Inflammatory macrophage treated with lipopolysaccharide for 1 hour (primary cell): ENCODE measurements around the gene PLEKHO2.

Experiments
- DNase-seq, 2 donors: peaks; one replicate each; pipeline ENCODE4 v3.0.0-alpha.2; 2020 to 2022

Gene PLEKHO2

DNA sequence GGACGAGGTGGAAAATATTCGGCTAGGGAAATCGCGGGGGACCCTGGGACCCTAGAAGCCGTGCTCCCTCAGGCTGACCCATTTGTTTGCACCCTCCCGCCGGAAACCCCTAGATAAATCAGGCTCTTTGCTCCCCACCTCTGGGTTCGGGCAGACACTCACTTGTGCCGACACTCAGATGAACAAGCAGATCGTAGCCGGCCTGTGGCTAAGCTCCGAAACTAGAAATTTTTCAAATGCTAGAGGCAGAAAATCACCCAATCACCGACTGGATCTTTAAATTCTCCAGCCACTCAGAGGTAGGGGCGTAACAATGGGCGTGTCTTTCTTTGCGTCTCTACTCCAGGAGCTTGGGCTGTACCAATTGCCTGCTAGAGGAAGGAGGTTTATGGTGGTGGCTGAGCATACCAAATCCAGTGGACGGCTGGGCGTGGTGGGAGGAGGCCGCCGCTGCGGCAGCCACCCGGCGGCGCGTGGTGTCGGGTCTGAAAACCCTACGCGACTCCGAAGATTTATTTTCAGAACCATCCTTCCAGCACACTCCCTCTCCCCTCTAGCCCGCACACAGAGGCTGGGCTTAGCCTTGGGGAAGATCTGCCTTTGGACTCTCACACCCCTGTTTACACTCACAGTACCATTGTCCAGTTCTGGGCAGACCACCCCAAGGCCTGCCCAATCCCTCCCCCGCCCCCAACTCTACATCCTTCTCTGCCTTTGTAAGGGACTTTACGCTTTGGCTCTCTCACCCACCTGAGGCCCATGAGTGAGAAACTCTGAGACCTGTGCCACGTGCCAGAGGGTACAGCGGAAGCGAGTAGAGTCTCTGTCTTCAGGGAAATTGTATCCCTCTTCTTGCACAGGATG is 16.1 kb upstream of the PLEKHO2 start, which contains the start of gene PIF1:
Gene PIF1 (minus strand): TSS at position 217 of the 864 bp plus-strand sequence. CDS start 1,312 bp downstream, outside the sequence.
- peak; percentile 97 to 98 for DNase-seq

DNA sequence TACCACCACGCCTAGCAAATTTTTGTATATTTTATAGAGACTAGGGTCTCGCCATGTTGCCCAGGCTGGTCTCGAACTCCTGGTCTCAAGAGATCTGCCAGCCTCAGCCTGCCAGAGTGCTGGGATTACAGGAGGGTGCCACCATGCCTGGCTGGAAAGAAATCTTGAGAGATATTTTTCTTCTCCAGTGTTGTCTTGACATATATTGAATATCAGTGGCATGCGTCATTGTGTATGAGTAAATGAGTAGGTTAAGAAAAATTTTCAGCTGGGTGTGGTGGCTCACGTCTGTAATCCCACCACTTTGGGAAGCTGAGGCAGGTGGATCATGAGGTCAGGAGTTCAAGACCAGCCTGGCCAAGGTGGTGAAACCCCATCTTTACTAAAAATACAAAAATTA is 12.7 kb upstream of the PLEKHO2 start:
- DNase-seq = no peak

DNA sequence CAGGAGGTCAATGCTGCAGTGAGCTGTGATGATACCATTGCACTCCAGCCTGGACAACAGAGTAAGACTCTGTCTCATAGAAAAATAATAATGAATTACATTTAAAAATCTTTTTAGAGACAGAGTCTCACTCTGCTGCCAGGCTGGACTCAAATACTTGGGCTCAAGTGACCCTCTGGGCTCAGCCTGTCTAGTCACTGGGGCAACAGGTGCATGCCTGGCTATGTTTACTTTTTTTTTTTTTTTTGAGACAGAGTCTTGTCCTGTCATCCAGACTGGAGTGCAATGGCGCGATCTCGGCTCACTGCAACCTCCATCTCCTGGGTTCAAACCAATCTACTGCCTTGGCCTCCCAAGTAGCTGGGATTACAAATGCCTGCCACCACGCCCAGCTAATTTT is 8.0 kb upstream of the PLEKHO2 start:
- no peak for DNase-seq

DNA sequence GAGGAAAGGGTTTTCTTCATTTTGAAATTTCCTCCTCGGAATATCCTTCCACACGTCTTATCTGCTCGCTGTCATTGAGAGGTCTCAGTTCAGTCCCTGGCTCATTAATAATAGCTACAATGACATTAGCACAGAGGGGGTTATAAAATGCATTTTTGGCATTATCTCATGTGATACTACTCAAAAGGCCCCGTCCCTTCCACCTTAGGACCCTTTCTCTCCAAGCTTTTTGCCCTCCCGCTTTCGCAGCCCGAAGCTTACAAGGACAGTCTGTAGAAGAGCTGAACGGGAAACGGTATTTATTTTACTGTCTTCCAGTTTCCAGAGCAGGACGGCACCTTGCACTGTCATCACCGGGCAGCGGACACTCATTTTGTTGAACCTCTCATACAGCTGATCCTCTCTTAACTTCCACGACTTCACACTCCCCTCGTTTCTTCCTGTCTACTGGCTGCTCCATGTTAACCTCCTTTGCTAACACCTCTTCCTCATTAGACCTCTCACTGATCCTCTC is 5.6 kb upstream of the PLEKHO2 start:
- no peak for DNase-seq

DNA sequence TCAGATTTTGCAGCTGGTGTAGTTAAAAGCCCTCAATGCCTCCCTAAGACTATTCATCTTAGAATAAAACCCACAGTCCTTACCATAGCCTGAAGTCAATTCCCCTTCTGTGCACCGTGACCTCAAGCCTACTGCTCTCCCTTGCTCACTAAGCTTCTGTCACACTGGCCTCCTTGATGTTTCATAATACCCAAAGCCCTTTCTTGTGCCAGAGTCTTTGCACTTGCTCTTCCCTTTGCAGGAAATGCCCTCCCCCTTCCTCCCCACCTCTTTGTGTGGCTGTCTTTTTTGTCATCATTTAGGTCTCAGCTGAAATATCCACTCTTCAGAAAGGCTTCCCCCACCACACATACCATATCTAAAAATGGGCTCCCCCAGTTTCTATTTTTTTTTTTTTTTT is 4.2 kb upstream of the PLEKHO2 start:
- DNase-seq = peak; percentile 75 to 92

DNA sequence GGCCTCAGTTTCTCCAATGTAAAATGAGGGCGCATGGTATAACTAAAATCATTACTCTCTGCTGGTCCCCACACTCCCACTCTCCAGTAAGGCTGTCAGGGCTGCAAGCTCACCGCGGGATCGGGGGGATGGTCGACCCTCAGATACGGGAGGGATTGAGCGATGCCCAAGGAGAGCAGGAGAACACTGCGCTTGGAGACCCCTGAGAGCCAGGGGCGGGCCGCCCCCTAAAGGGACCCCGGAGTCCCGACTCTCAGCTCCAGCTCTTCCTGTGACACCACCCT is 713 bp upstream of the PLEKHO2 start:
- DNase-seq = no peak

DNA sequence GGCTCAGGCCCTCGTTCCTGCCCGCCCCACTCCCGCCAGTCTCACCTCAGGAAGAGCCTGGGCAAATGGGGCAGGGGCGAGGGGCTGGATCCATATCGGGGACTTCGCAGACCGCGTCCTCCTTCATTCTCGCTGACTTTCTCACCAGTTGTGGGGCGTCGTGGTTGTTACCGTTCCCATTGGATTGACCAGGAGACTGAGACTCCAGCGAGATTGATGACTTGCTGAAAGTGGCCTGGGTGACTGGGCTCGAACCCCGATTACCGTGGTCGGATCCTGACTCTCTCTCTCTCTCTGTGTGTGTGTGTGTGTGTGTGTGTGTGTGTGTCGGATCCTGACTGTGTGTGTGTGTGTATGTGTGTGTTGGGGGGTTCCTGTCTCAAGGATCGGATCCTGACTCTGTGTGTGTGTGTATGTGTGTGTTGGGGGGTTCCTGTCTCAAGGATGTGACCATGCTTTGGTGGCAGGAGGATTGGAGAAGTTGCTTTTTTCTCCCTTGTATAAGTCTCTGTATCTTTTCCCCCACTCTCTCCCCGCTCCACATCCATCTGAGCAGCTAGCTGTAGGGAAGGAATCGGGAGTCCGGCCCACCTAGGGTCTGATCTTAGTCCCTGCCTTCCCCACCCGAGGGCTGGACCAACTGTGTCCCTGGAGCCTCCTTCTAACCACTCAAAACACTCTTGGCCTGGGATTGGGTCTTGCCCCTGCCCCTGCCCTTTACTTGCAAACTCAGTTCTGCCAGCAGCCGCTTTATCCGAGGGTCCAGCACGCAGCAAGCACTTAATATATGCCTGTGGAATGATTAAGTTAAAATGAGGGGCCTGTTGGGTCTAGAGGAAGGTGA is 603 bp downstream of the PLEKHO2 start:
- no peak for DNase-seq

DNA sequence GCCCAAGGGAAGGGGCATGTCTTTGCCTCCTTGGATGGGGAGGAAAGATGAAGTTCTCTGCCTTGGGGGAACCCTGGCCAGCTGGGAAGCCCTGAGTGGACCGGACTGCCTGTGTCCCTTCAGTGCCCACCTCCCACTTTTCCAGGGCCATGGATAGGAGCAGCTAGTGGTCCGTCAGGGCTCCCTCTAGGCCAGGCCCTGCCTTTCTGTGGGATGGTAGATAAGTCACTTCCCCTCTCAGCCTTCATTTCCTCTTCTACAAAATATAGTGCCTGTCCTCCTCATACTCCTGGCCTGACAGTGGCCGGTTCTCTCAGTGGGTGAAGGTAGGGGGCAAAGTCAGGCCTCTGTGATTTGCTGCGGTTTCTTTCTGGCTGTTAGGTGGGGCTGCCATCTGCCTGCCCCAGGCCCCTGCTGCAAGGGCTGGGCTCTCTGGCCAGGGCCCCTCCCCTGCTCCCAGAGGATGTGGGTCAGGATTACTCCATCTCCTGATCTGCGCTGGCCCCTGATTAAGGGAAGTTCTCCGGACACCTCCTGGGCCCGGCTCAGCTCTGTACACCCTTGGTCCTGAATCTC is 1.4 kb downstream of the PLEKHO2 start:
- peak; percentile 79 to 89 for DNase-seq

DNA sequence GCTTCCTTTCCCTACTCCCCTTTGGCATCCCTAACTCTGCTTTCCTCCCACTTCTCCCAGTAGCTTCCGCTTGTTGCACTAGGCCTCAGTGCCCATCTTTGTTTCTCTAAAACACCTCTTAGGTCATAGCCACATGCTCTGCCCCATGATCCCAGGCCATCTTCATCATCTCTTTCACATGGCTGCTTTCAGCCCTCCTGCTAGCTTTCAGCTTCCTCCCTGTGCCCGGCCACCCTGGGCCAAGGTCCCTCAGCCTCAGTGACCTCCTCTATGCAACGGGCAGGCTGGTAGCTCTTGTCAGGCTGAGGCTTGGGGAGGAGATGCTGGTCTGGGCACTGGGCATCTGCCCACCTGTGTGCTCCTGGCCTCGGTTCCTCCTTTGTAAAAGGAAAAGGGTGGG is 2.3 kb downstream of the PLEKHO2 start:
- peak; percentile 28 to 77 for DNase-seq

DNA sequence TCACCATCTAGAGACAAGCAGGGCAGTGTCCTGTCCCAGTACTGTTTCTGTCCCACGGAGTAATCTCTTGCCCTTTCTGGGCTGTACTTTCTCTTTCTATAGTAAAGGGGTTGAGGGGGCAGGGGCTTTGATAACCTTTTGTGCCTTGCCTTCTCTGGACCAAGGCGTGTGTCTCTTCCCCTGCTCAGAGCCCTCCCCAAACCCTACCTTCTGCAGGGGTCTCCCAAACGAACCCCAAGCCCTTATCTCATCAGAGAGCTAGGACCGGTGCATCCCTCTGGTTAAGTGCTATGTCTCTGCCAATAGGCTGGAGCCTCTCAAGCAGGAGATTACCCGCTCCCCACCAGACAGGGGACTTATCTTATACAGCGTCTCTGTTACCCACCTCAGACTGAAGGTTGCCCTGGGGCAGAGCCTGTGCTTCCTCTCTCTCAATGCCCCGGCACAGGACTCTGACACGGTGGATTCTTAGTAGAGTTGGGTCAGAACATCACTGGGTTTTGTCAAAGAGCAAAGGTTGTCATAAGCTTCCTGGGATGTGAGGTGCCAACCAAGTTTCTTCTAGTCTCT is 2.9 kb downstream of the PLEKHO2 start:
- no peak for DNase-seq

DNA sequence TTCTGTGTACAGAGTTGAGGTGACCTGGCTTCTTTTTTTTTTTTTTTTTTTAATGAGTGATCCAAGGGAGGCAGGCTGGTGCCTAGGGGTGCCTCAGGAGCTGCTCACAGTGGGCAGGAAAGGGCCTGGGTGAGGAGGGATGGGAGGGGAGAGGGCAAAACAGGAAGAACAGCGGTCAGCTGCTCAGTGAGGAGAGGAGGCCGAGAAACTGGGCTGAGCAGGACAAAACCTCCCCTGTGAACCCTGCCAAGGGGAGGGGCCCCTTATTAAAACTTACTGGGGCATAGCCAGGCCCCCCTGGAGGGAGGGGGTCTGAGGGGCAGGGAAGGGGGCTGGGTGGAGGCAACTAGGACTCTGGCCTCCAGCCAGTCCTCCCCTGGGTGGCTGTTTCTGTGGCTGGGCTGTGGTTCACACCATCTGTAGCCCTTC is 3.5 kb downstream of the PLEKHO2 start:
- peak in 1 of 2 donors; percentile 47 for DNase-seq

DNA sequence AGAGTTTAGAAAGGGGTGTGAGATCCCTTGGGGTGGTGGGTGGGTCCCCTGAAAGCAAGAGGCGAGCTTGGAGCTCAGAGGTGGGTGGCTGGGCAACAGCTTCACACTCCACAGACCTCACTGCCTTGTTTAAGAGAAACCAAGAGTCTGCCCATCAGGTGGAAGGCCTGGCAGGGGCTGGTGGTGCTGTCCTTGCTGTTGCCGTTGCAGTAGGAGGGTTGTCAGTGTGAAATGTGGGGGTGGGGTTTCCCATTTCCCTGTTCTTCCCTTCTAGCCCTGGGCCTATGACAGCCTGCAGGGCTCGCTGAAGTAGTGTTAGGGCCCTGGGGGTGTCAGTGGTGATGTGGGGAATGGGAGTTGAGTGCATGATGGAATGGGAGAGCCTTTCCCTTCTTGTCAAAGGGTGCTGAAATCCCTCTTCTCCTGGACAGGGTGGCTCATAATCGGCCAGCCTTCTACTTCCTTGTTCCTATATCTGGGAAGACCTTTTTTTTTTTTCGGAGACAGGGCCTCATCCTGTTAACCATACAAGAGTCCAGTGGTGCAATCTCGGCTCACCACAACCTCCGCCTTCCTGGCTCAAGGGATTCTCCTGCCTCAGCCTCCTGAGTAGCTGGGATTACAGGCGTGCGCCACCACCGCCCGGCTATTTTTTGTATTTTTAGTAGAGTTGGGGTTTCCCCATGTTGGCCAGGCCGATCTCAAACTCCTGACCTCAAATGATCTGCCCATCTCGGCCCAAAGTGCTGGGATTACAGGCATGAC is 4.3 kb downstream of the PLEKHO2 start:
- DNase-seq = peak; percentile 68 to 90

DNA sequence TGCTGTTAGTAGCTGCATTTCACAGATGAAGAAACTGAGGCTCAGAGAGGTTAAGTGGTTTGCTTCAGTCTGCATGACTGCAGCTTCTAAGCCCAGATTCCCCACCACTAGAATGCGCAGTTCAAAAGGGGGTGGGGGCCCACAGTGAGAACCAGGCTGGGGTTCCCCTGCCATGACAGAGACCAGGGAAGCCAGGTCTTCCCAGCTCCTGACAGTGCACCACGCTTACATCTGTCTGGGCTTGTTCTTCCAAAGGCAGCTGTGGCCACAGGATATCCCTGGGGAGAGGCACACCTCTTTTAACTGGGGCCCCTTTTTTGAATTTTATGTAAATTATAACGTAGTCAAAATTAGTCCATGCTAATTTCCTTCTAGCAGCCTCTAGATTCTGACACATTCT is 5.3 kb downstream of the PLEKHO2 start:
- no peak for DNase-seq

DNA sequence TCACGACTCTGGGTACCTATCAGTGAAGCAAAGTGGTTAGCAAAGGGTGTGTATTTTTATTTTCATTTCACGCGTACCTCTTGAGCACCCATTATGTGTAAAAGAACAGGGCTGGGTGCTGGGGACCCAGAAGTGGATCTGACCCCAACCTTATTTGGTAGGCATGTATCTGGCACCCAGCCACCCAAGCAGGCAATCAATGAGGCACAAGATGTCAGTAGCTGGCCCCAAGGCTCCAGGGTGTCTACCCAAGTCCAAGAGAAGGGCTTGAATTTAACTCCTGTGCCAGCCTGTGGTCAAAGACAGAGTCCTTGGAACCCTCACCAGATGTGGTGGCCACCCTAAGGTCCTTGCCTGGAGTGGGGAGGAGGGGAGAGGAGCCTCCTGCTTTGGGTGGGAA is 5.7 kb downstream of the PLEKHO2 start:
- DNase-seq = no peak

DNA sequence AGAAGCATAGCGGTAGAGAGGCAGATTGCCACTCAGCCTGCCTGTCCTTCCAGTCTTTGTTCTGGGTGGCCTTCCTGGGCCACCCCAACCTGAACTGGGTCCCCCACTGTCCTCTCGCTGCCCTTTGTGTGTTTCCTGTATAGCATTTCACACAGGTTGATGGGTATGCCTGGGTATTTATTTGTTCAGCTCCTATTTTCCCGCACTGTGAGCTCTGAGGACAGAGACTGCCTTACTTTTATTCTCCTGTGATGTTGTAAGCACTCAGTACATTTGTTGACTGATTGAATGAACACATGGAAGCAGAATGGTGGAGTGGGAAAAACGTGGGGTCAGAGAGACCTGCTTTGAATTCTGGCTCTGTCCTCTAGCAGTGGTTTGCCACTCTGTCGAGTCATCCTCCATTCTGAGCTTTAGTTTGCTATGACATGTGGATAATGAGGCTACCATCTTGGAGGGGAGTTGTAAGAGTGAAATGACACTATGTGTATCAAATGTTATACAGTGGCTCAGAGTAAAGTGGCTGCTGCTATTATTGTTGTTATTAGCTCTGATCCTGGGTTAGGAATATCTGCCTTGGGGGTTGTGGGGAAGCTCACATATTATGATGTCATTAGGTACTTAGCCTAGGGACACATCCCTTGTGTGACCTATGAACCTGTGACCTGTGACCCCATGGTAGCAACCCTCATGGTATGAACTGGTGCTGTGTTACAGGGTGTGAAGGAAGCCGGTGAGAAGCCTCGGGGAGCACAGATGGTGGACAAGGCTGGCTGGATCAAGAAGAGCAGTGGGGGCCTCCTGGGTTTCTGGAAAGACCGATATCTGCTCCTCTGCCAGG is 6.4 kb downstream of the PLEKHO2 start:
- DNase-seq = no peak

DNA sequence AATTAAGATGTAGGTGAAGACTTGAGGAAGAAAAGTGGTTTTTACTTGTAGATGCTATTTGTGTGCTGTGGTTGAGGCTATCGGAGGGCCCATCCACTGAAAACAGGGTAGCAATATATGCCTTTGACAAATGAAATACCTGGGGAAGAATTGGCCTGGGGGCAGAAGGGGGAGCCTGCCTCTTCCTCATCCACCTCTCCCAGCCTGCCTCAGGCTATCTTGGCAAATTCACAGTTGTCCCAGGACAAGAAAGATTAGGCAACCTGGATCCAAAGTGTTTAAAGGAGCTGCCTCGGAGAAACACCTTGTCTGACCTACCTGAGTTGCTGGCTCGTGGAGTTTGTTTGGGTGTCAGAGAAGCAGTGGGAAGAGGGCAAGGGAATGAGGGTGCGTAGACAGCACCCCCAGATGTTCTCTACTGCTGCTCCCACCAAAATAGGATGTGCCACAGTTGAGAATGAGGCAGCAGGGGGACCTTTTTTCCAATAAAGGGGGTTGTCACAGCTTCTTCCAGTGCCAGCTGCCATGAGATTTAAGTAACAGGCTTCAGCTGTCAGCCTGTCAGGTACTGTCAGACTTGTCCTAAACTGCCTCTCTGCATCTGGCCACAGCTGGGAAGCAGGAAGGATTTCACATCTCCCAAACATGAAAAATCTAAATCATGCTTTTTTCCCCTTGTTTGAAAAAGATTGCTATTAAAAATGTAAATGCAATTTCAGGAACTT is 9.2 kb downstream of the PLEKHO2 start:
- no peak for DNase-seq

DNA sequence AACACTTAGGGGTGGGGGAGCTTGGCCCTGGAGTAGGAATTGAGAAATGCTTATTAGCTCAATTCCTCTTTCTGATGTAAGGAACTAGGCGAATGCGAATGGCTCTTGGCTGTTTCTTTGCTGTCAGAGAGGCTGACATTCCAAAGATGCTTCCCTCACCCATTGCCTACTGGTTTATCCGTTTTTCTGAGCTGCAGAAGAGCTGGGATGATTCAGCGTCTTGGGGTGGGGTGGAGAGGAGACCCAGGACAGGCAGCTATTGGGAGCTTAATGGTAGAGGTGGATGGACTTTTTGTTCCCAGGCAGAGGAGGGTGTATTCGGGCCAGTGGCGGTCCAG is 9.8 kb downstream of the PLEKHO2 start:
- peak; percentile 73 to 77 for DNase-seq

DNA sequence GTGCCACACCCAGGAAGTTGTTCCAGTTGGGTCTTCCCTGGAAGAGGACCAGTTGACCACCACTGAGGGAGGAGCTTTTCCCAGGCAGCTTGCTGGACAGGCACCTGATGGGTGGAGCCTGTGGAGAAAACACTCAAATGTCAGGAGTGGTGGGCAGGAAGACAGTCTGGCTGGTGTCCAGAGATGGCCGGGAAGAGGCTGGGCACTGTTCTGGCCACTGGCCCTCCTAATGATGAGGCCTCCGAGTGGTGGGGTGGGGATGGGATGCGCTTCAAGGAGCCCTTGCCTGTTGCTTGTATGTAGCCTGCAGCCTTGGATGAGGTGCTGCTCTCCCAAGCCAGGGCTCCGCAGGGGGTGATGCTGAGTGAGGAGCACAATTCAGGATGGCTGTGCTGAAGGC is 12.3 kb downstream of the PLEKHO2 start:
- no peak for DNase-seq

DNA sequence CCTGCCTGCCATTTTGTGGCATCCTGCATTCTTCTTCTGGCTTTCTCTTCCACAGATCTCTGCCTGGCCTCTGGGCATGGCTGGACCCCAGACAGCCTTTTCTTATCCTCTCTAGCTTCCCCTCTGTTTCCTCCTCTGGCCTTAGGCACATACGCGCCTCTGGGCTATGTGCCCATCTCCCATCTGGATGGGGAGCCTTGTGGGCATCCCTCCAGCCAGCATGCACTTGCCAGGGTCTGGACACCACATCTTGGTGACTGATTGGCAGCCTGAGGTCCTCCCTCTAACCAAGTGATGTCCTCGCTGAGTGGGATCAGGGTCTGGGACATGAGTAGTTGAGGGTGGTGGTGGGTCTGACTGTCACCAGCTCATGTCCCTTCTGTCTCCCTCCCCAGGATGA is 12.8 kb downstream of the PLEKHO2 start:
- no peak for DNase-seq

DNA sequence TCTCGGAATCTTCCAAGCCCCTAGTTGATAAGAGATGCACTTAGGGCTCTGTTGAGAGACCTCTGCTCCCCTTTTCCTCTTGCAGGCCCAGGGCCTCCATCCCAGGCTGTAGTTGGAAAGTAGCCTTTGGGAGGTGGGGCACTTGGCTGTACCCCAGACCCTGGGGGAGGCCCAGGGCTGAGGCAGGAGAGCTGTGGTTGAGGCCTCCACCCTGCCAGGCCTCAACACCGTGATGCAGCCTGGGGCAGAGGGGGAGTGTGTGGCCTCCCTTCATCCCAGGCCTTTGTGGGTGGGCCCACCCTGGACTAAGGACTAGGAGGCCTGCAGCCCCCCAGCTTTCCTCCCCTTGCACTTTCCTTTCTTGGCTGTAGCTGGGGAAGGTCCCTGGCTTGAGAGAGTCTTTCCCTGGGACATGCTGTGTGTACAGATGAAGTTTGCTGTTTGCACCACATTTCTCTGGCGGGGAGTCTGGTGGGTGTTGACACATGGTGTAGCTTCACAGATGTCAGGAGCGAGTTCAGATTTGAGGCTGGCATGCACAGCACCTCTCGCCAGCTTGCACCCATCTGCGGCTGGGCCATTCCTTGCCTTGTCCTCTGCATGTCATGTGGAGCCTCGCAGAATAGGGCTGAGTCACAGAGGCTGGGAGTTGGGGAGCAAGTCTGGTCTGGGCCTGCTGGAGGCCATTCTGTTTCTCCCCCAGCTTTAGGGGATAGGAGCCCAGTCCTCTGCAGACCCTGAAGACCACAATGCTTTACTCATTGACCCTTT is 13.7 kb downstream of the PLEKHO2 start:
- no peak for DNase-seq
